GM18498 (cell line): ENCODE data around the gene SLC35F3.
A peak's percentile ranks its signal among the peaks of the same experiment; 100 is the strongest.

ENCODE experiments used
- ATAC-seq: cut with Tn5 transposase; IDR thresholded peaks from one replicate; pipeline ENCODE4 v1.9.1; 2021; ENCODE audit warnings: mild to moderate bottlenecking, moderate library complexity; ENCODE audit not compliant: unreplicated experiment

The SLC35F3 gene

DNA sequence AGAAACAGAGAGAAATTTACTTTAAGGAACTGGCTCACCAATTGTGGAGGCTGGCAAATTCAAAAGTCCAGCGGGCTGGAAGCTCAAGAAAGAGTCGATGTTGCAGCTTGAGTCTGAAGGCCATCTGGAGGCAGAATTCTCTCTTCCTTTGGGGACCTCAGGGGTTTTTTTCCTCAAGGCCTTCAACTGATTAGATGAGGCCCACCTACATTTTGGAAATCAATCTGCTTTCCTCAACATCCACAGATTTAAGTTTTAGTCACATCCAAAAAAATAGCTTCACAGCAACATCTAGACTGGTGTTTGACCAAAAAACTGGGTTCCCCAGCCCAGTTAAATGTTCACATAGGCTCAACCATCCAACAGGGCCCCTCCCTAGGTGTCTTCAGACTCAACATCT is 114.9 kb downstream of the SLC35F3 start:
- no peak for ATAC-seq

DNA sequence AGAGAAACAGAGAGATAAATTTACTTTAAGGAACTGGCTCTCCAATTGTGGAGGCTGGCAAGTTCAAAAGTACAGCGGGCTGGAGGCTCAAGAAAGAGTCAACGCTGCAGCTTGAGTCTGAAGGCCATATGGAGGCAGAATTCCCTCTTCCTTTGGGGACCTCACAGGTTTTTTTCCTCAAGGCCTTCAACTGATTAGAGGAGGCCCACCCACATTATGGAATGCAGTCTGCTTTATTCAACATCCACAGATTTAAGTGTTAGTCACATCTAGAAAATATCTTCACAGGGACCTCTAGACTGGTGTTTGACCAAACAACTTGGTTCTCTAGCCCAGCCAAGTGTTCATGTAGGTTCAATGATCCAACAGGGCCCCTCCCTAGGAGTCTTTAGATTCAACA is 117.8 kb downstream of the SLC35F3 start:
- no peak for ATAC-seq

DNA sequence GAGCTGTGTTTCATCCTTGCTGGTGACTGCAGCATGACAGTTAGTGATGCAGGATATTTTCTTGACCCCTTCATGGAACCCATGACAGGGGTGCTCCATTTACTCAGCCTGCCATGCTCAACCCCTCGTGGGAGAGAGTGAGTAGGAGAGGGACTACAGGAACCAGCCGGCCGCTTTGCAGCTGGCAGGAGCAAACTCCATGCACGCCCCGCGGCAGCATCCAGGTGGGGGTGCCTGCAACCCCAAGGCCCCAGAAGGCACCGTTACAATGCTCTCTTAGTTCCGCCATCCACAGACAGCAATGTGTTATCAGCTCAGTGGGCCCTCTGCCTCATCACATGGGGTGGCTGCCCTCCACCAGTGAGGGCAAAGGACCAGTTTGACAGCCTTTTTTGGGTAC is 135.1 kb downstream of the SLC35F3 start:
- ATAC-seq: no peak

DNA sequence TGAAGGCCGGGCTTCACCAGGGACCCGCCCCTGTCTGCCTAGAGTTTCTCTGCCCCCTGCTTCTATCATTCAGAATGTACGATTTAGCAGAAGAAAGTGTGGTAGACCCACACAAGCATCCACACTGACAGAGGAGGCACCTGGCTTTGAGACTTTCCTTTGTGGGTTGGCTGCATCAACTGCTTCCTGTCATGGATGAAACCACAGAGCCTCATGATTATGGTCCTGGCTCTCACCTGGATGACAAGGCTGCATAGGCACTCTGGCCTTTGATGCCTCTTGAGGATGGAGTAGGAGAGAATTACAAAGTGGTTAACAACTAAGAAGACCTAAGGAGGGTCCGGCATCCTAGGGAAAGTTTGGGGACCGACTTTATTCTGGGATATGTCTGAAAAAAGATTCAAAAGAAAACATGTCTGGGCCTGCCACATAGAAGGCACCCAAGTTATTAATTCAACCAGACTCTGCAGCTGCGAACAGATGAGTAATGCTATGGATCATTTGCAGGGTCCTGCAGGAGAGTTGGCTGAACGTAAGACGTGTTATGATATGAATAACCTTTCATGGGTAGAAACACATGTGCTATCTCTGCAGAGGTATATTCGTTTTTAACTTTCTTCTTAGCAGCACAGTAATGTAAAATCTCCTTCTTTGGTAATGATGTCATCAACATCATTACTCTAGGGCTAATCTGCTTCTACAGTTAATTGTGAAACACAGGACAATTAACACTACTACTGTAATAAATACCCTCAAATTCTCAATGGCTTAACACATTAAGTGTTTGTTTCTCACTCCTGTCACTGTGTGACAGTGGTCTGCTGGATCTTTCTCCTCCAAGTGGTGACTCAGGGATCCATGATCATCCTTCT is 136.2 kb downstream of the SLC35F3 start:
- no peak for ATAC-seq

DNA sequence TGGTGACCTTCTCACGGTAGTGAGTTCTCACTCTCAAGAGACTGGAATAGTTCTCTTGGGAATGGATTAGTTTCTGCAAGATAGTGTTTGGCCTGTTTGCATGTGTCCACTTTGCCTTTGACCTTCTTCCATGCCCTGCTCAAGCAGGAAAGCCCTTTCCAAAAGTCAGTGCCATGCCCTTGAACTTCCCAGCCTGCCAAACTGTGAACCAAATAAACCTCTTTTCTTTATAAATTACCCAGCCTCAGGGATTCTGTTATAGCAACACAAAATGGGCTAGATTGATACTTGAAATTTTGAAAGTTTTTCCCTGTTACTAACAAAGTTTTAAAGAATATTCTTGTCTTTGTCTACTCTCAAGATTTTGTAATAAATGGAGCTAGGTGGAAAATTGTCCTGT is 139.6 kb downstream of the SLC35F3 start:
- no peak for ATAC-seq

DNA sequence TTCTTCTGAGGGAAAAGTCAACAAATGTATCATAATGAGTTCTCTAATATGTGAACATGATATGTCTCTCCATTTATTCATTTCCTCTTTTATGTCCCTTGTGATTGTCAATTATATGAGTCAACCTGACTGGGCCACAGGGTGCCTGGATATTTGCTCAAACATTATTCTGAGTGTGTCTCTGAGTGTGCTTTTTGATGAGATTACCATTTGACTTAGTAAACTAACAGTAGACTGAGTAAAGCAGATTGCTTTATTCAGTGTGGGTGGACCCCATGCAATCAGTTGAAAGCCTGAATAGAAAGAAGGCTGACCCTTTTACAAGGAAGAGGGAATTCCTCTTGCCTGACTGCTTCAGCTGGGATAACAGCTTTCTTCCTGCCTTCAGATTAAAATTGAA is 142.6 kb downstream of the SLC35F3 start:
- ATAC-seq: no peak

DNA sequence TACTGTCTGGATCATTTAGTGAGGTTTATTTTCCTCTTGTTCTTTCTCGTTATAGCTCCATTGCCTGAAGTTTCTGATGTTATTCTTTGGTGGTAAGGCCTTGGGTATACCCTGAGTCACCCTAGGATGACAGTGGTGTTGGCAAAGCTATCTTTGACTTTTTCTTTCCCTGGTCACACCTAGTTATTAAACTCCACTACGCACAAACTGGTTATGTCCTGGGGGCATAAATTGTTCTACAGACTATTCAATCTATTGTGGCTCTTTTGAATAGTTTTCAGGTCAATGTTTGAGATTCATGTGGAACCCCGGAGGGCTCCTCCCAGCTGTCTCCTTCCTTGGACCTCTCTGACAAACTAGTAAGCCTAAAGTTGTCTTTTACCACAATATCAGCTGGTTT is 157.7 kb downstream of the SLC35F3 start:
- ATAC-seq: no peak

DNA sequence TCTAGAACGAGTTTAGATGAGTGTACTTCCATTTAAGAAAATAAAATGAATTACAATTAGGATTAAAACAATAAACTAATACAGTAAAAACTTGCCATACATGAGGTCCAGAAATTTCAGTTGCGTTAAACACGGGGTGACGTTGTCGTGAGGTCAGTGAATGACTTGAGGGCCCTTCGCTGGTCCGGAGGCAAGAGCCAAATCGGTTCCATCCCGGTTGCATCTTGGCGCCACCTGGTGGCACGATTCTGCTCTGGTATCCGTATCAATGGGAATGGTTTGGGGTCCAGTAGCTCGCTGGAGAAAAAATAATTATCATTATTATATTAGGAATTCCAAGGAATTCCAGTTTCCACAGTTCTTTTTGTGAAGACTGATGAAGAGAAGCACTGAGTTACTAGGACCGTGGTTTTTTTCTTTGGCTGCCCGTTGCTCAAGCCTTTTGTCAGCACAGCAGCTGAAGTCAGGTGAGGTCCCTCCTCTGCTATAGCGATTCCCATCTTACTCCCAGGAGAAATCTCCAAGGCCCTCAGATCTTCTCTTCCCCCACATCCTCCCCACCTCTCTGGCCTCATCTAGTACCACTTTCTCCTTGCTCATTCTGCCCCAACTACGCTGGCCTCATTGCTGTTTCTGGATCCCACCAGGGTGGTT is 161.4 kb downstream of the SLC35F3 start:
- ATAC-seq: peak; percentile 65

DNA sequence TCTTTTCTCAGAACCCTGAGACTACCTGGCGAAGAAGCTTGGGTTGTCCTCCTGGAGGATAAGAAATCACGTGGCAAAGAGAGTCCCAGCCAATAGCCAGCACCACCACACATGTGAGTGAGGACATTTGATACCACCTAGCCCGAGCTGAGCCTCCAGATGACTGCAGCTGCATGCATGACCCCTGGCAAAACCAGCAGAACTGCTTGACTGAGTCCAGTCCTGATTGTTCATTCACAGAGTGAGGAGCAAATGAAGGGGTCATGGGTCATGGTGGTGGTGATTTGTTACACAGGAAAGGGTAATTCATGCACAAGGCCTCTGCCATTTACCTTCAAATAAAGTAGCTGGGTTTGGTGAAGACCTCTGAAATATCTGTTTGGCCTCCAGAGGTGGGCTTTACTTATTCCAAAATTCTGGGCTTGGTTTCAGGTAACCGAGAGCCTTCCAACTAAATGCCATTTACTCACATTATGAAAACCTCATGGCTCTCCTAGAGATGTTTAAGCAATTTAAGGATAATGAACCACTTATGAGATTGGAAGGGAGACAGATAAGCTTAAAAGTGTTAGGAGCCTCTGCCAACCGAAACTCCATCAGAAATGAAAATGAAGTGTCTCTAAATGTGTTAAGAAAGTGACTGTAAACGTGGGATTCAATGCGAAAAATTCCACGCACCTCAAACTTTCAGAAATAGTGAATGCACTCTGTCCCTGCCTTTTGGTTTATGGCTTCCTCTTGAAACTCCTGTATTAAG is 163.3 kb downstream of the SLC35F3 start:
- ATAC-seq: no peak

DNA sequence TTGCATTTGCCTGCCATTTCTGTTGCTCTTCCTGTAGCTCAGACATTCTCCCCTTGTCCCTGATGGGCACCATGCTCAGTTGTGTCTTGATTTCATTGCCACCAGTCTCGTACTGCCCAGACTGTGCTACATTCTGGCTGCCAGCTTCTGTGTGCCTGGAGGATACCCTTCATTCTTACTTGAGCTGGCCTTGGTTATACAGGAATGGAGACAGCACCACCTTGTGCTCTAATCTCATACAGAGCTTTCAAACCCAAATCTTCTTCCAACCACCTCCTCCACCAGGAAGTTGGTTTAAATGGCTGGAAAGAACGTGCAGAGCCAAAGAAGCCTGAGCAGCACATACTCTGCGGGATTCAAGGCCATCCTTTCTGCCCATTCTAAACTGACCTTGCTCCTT is 165.3 kb downstream of the SLC35F3 start:
- ATAC-seq: no peak

DNA sequence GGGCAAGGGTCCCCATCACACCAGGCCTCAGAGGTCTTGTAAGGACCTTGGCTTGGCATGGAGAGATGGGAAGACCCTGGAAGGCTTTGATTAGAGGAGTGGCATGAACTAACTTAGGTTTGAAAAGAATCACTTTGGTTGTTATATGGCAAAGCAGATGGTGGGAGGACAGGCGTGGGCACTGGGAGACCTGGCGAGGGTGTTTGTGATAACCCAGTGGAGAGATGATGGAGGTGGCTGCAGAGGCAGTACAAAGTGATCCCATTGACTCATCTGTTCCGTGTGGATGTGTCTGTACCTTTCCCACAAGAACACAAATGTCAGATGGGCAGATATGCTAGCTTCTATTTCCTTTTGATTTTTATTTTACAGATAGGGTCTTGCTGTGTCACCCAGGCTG is 168.3 kb downstream of the SLC35F3 start:
- no peak for ATAC-seq

DNA sequence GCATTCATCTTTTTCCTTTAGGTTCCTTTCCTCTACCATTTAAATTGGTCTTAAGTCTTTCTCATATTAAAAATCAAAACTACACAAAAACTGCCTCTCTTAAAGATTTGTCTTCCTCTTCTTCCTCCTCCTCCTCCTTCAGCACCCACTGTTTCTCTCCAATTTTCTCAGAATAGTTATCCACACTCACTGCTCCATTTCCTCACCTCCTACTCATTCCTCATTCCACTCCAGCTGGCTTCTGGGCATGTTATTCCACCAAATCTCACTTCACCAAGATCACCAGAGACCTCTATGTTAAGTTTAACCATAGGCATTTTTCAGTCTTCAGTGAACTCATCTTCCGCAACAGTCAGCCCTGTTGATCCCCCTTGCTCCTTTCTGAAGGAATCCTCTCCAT is 173.7 kb downstream of the SLC35F3 start:
- no peak for ATAC-seq

DNA sequence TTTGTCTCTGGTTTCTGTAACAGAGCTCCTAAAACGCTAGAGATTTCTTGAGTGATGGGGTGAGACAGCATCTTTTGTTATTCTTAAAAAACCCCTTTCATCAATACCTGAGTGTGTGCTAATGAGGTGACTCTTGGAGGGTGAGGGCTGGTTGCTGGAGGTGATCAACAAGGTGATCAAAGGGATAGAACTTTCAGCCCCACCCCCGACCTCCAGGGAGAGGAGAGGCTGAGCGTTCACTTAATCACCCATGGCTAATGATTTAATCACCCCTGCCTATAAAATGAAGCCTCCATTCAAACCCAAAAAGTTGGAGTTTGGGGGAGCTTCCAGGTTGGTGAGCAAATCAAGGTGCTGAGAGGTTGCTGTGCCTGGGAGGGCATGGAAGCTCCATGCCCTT is 175.4 kb downstream of the SLC35F3 start:
- ATAC-seq: no peak

DNA sequence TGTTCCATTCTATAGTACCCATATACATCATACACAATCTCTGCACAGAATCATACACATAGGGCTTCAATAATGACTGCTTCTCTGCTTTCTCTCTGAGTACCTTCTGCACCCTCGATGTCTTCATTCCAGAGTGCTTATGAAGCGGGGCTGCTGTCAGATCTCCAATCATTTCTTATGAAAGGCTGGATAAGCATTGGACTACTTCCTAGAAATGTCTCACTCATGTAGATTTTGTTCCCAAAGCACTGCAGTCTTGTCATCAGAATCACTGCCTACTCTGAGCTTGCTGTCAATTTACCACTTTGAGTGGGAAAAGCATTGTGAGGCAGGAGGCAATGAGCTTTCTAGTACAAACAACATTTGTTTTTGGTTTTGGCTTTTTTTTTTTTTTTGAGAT is 179.0 kb downstream of the SLC35F3 start:
- no peak for ATAC-seq

DNA sequence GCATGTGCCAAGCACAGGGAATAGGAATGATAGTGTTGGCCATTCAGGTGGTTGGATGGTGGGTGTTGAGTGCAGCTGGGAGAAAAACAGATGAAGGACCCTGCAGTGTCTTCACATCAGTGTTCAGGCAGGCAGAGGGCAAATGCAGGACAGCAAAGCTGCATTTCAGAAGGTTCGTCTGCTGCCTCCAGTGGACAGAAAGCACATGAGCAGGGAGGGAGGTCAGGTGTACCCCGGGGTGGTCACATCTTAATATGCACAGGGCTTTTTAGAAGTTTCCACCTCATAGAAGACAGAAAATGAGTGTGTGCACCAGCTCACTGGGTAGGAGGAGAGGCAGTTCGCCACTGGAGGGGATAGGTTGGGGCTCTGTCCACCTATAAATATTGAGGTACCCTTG is 184.9 kb downstream of the SLC35F3 start:
- no peak for ATAC-seq

DNA sequence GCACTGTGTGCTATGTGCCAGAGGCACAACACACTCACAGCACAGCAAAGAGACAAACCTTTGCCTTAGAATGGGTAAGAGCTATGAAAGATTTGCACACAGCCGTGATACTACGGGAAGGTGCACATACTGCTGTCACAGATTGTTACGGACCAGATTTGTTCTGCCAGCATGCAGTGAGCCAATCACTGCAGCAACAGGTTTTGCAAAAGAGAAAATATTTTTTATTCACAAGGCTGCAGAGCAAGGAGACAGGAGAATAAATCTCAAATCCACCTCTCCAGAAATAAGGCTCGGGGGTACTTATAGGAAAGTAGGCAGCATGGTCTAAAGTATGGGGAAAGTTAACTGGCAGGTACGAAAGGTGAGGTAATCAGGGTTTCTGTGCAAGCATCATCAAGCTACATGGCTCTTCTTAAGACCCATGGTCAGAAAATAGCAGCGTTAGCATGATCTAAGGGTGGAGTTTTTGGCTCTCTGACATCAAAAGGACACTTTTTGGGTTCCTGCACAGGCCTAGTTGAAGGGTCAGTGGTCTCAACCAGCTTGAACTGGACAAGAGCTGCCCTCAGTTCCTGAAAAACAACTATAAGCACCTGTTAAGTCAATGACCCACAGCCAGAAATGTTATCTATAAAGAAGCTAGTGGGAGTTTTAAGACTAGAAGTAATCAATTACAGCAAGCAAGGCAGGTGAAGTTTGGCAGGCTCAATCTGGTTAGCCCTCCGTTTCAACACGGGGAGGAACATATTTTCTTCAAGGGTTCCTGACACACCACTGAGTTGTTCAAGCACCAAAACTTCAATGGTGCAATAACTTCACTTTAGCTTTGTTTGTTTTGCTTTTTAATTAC is 186.0 kb downstream of the SLC35F3 start:
- ATAC-seq: no peak

DNA sequence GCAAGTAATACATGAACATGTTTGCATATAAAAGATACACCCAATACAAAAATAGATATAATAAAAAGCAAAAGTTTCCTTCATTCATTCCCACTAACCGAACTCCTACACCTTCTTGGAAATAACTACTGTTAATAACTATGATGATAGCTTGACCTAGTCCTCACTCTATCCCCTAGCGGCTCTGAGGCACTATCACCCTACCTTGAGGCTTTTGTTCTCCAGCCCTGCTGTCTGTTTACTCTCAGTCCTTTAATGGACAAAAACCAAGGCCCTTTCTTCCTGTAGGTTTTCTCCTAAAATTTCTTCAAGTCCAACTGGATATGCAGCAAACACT is 186.6 kb downstream of the SLC35F3 start:
- ATAC-seq: no peak

DNA sequence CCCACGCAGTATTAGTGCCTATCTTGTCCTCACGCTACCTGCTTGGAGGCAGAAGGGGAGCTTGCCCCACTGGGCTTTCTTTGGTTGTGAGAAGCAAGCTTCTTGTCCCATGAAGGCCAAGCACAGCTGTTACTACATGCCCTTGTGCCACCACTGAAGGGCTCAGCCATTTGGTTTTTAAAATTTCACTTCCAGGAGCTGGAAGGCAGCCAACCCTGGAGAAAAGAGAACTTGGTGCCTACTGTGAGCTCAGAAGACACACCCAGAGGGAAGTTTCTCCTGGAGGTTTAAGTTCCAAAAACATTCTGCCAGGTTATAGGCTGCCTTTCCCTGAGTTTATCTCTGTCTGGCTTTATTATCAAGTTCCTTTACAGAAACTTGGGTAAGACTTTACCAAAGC is 187.4 kb downstream of the SLC35F3 start:
- ATAC-seq: no peak

DNA sequence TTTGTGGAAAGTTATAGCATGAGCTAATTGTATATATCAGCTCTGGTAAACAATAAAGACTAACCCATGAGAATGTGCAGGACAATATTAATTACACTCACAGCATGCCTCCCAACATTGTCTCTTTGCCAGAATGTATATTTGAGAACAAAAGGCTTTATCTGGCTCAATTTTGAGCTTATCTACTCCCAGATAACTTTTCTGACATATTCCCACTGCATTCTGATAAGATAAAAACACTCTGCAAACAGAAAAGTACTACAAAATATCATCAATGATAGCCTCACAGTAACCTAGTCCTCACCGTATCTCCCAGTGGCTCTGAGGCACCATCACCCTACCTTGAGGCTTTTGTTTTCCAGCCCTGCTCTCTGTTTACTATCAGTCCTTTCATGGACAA is 188.6 kb downstream of the SLC35F3 start:
- ATAC-seq: no peak

DNA sequence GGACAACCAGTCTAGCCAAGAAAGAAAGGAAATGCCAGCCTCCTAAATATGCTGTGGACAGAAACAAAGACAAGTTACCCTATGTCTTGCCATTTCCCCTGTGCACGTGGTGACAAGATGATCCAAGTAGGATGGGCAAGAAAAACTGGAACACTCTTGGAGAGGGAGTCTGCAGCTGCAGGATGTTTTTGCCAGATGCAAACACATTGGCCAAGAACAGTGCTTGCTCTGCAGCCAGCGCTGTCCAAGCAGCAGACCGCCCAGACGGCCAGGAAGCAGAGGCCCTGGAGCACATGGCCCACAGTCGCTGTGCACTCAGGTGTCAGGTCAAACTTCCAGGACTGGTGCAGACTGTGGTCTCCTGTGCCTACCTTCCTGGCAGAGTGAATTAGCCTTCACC is 189.3 kb downstream of the SLC35F3 start:
- ATAC-seq: no peak

DNA sequence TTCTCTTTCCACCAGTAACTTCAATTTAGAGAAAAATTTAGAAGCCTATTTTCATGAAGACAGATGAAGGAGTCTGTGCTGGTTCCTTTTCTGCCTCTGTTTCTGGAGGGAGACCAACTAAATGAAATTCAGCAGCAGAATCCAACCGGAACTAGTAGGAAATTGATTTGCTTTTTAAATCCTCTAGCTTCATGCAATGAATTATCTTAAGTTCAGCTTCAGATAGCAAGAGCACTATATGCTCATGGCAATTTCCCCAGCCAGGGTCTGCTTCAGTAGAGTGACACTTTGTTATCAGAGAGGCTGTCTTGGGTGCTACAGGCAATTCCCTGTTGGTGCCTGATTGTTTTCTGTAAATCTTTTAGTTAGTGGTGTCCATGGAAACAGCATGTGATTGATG is 189.7 kb downstream of the SLC35F3 start:
- no peak for ATAC-seq
